Stimulated activated CD4-positive, alpha-beta T cell treated with anti-CD3 and anti-CD28 coated beads, Interleukin-1b, Interleukin-23, amount 100 ng/mL, for 1 hour (primary cell): ENCODE measurements around the gene LTB4R2.

Source experiments
- DNase-seq, 2 donors: peaks; one replicate each; pipeline ENCODE4 v3.0.0-alpha.2; 2020; ENCODE audit warnings: low read depth in 2 of 2

Gene LTB4R2

GRCh38 chr14:24309538-24310264 lies at the start of gene LTB4R2:
Gene LTB4R2 (plus strand): TSS chr14:24310140. CDS start chr14:24310665, 525 bp downstream.
- DNase-seq: no peak

DNA sequence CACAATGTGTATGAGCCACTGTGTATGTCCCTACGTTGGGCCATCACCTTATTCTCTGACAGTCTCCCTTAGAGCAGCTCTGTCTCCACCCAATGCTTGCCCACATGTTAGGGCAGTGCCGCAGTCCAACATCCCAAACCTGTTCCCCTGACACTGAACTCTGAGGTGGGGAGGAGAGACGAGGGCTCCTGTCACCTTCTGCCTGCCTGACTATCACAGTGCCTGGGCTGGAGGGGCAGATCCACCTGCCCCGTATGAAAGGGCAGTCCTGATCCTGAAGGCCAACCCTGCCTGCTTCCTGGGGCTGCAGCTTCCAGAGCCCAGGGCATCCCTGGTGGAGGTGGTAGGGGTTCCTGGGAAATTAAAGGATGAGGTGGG lies 49.2 kb upstream of the LTB4R2 start:
- DNase-seq: no peak

DNA sequence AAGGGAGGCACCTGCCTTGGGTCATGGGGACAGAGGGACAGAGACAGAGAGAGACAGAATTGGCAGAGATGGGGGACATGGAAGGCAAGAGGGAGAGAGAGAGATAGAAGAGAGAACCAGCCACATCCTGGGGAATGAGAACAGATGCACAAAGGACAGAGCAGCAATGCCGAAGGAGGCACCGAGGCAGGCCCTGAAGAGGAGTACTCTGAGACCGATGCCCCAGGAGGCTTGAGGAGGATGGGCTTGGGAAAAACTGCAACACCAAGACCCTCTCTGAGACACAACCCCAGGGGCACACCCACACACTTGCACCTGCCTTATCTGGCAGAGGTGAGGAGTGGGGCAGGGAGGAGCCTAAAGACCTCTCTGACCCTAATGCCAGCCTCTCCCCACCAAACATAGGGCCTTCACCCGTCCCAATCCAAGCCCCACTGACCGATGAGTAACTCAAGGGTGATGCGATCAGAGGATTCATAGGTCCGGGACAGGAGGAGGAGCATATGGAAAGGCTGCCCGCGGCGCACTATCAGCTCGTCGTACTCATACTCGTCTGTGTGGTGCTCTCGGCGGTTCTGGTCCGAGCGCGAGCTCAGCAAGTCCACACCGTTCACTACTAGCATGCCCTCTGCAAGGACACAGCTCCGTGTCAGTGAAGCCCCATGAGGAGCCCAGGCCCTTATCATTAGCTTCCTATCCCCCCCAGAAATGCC lies 48.5 kb upstream of the LTB4R2 start:
- no peak for DNase-seq

DNA sequence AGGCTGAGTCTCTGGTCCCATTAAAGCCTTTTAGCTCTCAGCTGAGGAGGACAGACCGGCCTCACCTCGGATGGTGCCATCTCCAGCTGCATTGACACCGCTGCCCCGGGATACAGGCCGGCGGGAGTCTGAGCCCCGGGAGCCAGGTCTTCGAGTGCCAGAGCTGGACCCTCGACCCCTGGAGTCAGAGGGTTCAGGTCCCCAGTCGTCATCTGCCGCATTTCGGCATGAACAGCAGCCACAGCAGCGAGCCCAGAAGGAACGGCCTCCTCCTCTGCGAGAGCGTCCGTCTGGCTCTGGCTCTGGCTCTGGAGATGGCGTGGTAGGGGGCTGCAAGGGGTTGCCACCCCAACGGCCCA lies 48.0 kb upstream of the LTB4R2 start:
- DNase-seq: no peak

GRCh38 chr14:24262821-24263733 lies 46.9 kb upstream of the LTB4R2 start, which contains the start of gene TGM1:
Gene TGM1 (minus strand): TSS chr14:24263177. CDS start chr14:24262352, 825 bp downstream.
- DNase-seq: no peak

- no peak for DNase-seq
These were observed 46.1 kb upstream of the LTB4R2 start for GRCh38 chr14:24263848-24264247.

GRCh38 chr14:24264298-24264697 lies 45.6 kb upstream of the LTB4R2 start:
- no peak for DNase-seq

GRCh38 chr14:24266344-24267244 lies 43.3 kb upstream of the LTB4R2 start:
- no peak for DNase-seq

DNA sequence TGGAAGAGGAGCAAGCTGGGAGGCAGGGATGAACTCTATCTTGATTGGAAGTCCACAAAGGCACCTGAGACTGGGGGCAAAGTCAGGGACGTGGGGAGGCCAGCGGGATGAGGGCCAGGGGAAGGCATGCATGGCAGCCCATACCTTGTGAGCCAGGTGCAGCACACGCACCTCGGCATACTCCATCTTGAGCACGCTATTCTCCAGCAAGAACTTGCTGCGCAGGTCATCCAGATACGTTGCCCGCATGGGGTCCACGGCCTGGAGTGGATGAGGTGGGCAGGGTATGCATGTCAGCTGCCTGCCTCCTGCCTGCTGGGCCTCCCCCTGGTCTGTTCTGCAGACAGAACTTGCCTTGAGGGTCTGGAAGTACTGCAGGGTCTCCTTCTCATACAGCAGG lies 42.4 kb upstream of the LTB4R2 start:
- no peak for DNase-seq

- DNase-seq: no peak
These were observed 41.7 kb upstream of the LTB4R2 start for GRCh38 chr14:24268225-24268624.

DNA sequence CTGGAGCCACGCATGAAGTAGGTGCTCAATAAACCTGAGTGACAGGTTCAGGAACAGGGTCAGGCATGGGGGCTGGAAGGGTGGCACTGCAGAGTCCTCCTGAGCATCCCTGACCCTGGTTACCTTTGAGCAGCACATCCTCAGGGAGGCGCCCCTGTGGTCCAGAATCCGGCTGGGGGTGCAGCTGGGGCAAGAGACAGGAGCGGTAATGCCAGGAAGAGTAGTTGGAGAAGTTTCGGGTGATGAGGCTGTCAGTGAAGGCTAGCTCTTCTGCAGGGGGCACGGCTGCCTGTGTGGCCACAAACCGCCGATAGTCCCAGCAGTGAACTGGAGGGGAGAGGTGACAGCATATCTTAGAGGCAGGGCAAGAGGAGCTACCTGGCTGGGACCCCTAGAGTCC lies 40.6 kb upstream of the LTB4R2 start:
- DNase-seq: no peak

GRCh38 chr14:24269910-24270536 lies 39.9 kb upstream of the LTB4R2 start:
- no peak for DNase-seq

- no peak for DNase-seq
These were observed 39.3 kb upstream of the LTB4R2 start for GRCh38 chr14:24270537-24271133.

DNA sequence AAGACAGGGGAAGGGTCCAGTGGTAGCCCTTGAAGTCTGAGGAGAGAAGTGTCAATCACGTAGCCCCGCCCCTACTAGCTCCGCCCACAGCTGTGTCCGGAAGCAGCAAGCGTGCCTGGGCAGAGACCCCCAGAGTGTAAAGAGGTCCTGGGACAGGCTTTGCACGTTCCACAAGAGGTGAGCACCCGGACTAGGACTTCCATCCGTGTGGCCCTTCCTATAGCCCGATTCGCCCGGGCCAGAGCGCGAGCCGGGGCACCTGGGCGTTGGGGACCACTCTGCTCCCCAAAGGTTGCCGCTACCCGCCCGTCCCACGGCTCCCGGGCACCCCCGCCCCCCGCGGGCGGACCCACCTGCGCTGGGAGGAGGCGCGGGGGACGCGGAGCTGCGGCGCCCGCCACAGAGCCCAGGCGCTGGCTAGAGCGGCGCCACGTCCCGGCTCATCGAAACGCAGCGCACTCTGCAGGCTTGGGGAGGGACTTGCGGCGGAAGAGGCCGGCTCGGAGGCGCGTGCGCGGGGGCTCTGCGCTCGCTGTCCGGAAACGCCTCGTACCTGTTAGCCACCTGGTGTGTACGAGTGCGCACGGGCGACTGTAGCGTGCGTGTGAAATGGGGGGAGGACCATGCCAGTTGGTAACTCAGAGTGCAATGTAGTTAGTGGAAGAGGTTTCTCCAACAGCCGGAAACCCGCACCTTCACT lies 38.7 kb upstream of the LTB4R2 start, which contains the start of gene RABGGTA:
Gene RABGGTA, minus strand, starts transcription at position 464 of the 700 bp plus-strand sequence. CDS start 482 bp downstream, outside the sequence.
- peak; percentile 69 to 85 for DNase-seq

- DNase-seq: no peak
These were observed 38.1 kb upstream of the LTB4R2 start for GRCh38 chr14:24271834-24272263.

DNA sequence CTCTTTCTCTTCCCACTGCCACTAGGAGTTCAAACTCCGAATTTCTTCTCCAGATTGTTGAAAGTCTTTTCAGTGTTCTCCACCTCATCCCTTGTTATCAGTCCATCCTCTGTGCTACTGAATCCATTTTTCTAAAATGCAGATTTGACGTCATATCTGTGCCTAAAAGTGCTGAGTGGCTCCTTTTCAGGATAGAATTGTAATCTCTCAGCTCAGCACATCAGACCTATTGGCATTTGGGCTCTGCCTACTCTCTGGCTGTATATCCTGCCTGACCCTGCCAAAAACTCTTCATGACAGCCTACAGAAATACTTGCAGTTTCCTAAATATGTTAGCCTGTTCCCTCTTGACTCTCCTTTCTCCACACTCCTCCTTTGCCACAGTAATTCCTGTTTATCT lies 37.5 kb upstream of the LTB4R2 start:
- no peak for DNase-seq

DNA sequence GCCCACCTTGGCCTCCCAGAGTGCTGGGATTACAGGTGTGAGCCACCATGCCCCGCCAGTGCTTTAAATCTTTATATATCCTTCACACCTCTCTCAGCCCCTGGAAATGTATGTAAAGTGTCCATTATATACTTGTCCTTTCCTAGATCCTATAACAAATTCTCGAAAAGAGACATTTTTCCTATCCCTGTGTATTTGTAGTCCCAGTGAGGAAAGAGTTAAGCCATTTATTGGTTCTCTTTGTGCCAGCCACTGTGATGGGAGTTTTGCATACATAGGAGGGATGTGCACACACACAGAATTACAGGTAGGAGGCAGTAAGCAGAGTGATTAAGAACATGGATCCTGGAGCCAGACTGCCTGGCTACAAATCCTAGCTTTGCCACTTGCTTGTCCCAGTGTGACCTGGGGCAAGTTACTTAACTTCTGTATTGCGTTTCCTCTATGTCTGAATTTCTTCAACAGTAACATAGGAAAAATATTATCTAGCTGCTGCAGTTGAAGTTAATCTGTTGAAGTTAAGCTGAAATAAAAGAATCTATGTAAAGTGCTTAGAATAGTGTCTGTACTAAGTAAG lies 36.4 kb upstream of the LTB4R2 start:
- DNase-seq: no peak

DNA sequence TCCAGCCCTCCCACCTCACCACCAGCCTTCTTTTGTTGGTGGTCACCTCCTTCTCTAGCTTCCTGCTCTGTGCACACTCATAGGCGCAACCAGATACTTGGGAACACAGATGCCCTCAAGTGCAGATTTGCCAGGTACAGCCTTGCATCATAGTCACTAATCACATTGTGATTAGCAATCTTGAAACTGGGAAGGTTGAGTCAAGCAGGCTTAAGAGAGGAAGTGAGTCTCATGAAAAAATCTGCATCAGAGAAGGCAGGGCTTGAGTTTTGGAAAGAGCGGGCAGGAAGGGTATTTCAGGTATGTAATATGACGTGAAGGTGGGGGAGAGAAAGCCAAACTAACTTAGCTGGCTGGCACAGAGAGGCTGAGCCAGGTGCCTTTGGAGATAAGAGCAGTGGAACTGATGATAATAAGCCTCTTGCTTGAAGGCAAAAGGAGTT lies 35.8 kb upstream of the LTB4R2 start:
- no peak for DNase-seq

- DNase-seq: no peak
These were observed 32.9 kb upstream of the LTB4R2 start for GRCh38 chr14:24277071-24277470.
